Measurements from ENCODE around the gene NUP210L.

- TF ChIP-seq CTCF (IDR thresholded peaks at IDR 0.05) (no peak), POLR2A (IDR thresholded peaks at IDR 0.05) (no peak)
These were observed 196.5 kb downstream of the NUP210L start, which contains the start of gene CRTC2 for GRCh38 chr1:153958111-153958960.
